Osteoblast (primary cell): ENCODE data around the gene HES4. TPM values are rescaled to one million over a fixed set of nuclear protein-coding genes. Genes with fewer than 3 reads are reported as not detected.

Experiments used
- DNase-seq: peaks from one replicate; pipeline ENCODE4 v3.0.0; 2011; ENCODE audit warnings: low spot score, mixed read lengths; ENCODE audit not compliant: insufficient read length; ENCODE audit errors: missing footprints
- H2AFZ ChIP-seq: 2 replicates; pipeline ENCODE4 v1.6.0; 2011; ENCODE audit warnings: mild to moderate bottlenecking, low read length
- H3K27ac ChIP-seq: 2 replicates; pipeline ENCODE4 v1.5.1; 2011; ENCODE audit warnings: mild to moderate bottlenecking, low read depth, low read length, moderate library complexity
- H3K27me3 ChIP-seq: 2 replicates; pipeline ENCODE4 v1.6.0; 2012; ENCODE audit warnings: mild to moderate bottlenecking, control low read depth, inconsistent platforms, low read length, moderate library complexity; ENCODE audit not compliant: insufficient read depth
- H3K36me3 ChIP-seq: 2 replicates; pipeline ENCODE4 v1.5.1; 2011; ENCODE audit warnings: mild to moderate bottlenecking, low read length, control low read depth, moderate library complexity; ENCODE audit not compliant: insufficient read depth
- H3K4me1 ChIP-seq: 2 replicates; pipeline ENCODE4 v1.5.1; 2011; ENCODE audit warnings: mild to moderate bottlenecking, low read length, control low read depth, moderate library complexity; ENCODE audit not compliant: insufficient read depth
- H3K4me2 ChIP-seq: 2 replicates; pipeline ENCODE4 v1.6.0; 2011; ENCODE audit warnings: mild to moderate bottlenecking, low read length; ENCODE audit not compliant: insufficient read depth
- H3K4me3 ChIP-seq: fragments of 200-600 bp; sonication (generic); 3 replicates; pipeline ENCODE4 v1.5.1; 2012; ENCODE audit warnings: mild to moderate bottlenecking, low read length, inconsistent platforms; ENCODE audit not compliant: insufficient read depth
- H3K79me2 ChIP-seq: 2 replicates; pipeline ENCODE4 v1.6.0; 2012; ENCODE audit warnings: mild to moderate bottlenecking, low read length, control low read depth, inconsistent platforms; ENCODE audit not compliant: insufficient read depth
- H3K9me3 ChIP-seq: 2 replicates; pipeline ENCODE4 v1.5.1; 2011; ENCODE audit warnings: low read depth, low read length, control low read depth
- H4K20me1 ChIP-seq: 2 replicates; pipeline ENCODE4 v1.6.0; 2012; ENCODE audit warnings: mild to moderate bottlenecking, low read length, control low read depth; ENCODE audit not compliant: insufficient read depth
- total RNA-seq: library from RNA; depleted of rRNA; stranded (reverse); fragments of >200 nt; gene quantifications from 2 replicates; pipeline ENCODE4 v1.2.3, GENCODE V29; 2012
- TF ChIP-seq, protein P1 (sequence below): IDR thresholded peaks from 2 replicates; pipeline ENCODE4 v1.5.1; 2011; ENCODE audit warnings: mild to moderate bottlenecking, low read depth, low read length, moderate library complexity; ENCODE audit errors: extremely low read depth

Gene HES4
- total RNA-seq, 1 donor: 0.72 TPM

DNA sequence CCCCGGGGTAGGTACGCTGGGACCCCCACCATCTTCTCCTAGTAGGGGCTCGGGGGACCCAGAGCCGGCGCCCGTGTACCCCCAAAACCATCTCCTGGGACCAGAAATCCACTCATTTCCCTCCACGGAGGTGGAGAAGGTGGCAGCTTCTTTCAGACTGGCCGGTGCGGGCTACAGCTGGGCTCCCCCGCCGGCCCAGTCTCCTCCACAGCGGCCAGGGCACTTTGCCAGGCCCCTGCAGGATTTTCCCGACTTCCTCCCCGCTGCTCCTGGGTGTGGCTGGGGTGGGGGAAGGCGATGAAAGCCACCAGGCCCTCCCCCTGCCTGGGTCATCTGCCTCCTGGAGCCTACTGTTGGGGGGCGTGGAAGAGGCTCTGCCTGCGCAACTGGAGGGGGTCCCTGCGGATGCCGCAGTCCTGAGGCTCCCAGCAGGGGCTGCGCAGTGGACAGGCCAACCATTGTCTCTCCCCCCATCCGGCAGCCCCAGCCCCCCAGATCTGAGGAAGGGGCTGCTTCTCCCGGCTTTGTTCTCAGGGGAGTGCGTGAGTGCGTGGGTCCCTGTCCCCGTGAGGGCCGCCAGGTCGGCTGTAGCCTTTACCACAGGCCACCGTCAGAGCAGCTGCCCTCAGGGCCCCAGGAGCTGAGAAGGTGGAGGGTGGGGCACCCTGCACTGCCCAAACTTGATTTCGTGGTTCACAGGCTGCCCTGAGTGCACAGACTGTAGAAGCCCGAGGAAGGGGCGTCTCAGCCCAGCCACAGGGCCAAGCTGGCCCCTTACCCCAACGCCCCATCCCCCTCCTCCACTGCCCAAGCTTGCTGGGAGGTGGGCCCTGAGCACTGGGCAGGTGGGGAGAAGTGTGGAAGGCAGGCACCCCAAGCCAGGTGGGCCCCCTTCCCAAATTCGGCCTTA is 21.4 kb upstream of the HES4 start:
- Histone ChIP-seq H3K79me2 (no peaks in the 10 kb centered on the region), H3K4me3 (peak overlapping the region; percentile 66), H3K27me3 (no peaks in the 10 kb centered on the region), H3K27ac (no peak overlapping the region), H3K9me3 (no peaks in the 10 kb centered on the region), H2AFZ (no peak overlapping the region), H4K20me1 (peaks cover 4% of the 10 kb centered on the region), H3K4me2 (peak overlapping the region; percentile 61), H3K36me3 (no peaks in the 10 kb centered on the region), H3K4me1 (peaks cover 3% of the 10 kb centered on the region)
- peak; percentile 98 for DNase-seq
- TF ChIP-seq, protein P1, sequence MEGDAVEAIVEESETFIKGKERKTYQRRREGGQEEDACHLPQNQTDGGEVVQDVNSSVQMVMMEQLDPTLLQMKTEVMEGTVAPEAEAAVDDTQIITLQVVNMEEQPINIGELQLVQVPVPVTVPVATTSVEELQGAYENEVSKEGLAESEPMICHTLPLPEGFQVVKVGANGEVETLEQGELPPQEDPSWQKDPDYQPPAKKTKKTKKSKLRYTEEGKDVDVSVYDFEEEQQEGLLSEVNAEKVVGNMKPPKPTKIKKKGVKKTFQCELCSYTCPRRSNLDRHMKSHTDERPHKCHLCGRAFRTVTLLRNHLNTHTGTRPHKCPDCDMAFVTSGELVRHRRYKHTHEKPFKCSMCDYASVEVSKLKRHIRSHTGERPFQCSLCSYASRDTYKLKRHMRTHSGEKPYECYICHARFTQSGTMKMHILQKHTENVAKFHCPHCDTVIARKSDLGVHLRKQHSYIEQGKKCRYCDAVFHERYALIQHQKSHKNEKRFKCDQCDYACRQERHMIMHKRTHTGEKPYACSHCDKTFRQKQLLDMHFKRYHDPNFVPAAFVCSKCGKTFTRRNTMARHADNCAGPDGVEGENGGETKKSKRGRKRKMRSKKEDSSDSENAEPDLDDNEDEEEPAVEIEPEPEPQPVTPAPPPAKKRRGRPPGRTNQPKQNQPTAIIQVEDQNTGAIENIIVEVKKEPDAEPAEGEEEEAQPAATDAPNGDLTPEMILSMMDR: no peak

DNA sequence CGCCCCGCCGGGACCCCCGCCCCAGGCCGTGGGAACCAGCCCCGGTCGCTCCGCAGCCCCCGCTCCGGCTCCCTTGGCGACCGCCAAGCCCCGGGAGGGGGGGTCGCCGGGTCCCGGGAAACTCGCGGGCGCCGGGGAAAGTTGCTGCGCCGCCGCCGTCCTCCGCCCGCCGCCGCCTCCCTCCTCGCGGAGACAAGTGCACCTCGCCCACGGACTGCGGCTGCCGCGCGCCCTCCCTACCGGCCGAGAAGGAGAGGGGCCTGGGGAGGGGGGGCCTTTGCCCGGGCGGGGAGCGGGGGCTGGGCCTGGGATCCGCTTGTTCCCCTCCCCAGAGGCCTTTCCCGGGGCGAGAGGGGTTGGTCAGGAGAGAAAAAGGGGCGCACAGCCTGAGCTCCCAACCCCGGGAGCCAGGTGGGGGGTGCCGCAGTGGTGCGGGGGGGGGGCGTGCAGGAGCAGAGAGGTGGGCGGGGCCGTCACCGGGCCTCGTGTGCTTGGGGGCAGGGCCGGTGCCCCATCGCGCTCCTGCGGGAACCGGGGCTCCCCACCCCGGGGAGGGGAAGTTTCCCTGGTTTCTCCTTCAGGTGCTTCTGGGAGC is 20.6 kb upstream of the HES4 start:
- H3K27me3 ChIP-seq: no peaks in the 10 kb centered on the region
- TF ChIP-seq, protein P1: no peak
- H3K27ac ChIP-seq: no peak overlapping the region
- H3K4me2 ChIP-seq: peak overlapping the region; percentile 71
- DNase-seq: peak; percentile 93
- H3K4me3 ChIP-seq: peak overlapping the region; percentile 66
- H3K4me1 ChIP-seq: peaks cover 3% of the 10 kb centered on the region
- H3K79me2 ChIP-seq: no peaks in the 10 kb centered on the region
- H3K36me3 ChIP-seq: no peaks in the 10 kb centered on the region
- H2AFZ ChIP-seq: no peak overlapping the region
- peaks cover 4% of the 10 kb centered on the region for H4K20me1 ChIP-seq
- no peaks in the 10 kb centered on the region for H3K9me3 ChIP-seq

DNA sequence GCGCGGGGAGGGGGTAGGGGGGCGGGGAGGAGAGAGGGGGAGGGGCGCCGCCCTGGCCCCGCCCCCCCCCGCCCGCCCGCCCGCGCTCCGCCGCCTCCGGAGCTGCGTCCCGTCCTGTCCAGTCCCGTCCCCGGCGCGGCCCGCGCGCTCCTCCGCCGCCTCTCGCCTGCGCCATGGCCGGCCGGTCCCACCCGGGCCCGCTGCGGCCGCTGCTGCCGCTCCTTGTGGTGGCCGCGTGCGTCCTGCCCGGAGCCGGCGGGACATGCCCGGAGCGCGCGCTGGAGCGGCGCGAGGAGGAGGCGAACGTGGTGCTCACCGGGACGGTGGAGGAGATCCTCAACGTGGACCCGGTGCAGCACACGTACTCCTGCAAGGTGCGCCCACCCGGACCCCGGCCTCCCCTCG is 20.1 kb upstream of the HES4 start, which contains the start of gene AGRN:
TSS of gene AGRN (plus strand) at position 121 of the 405 bp plus-strand sequence. CDS start at position 174, 53 bp downstream.
- Histone ChIP-seq H3K27ac (no peak within 1 kb of the TSS), H2AFZ (peak within 1 kb of the TSS; percentile 81), H3K4me3 (peak within 1 kb of the TSS; percentile 66), H3K9me3 (no peaks in the 10 kb centered on the region), H3K4me1 (peaks cover 3% of the 10 kb centered on the region), H4K20me1 (peaks cover 4% of the 10 kb centered on the region), H3K79me2 (no peaks in the 10 kb centered on the region), H3K27me3 (no peaks in the 10 kb centered on the region), H3K36me3 (no peaks in the 10 kb centered on the region), H3K4me2 (peak within 1 kb of the TSS; percentile 71)
- TF ChIP-seq, protein P1: no peak
- no peak for DNase-seq
